Measurements from ENCODE around the gene MET.
"Not testable (repeated sequence)": the region's sequence is repeated elsewhere in the genome, so short reads cannot be mapped to it uniquely, and the experiment has no call there.

The MET gene

GRCh38 chr7:116728413-116728812 lies 56.4 kb downstream of the MET start:
- DNase-seq (ENCODE audit: low read depth) = no peak

GRCh38 chr7:116730097-116731022 lies 58.4 kb downstream of the MET start:
- DNase-seq (ENCODE audit: low read depth) = no peak

GRCh38 chr7:116731023-116731395 lies 59.0 kb downstream of the MET start:
- no peak for DNase-seq (ENCODE audit: low read depth)

GRCh38 chr7:116731445-116732335 lies 59.7 kb downstream of the MET start:
- no peak for DNase-seq (ENCODE audit: low read depth)

DNA sequence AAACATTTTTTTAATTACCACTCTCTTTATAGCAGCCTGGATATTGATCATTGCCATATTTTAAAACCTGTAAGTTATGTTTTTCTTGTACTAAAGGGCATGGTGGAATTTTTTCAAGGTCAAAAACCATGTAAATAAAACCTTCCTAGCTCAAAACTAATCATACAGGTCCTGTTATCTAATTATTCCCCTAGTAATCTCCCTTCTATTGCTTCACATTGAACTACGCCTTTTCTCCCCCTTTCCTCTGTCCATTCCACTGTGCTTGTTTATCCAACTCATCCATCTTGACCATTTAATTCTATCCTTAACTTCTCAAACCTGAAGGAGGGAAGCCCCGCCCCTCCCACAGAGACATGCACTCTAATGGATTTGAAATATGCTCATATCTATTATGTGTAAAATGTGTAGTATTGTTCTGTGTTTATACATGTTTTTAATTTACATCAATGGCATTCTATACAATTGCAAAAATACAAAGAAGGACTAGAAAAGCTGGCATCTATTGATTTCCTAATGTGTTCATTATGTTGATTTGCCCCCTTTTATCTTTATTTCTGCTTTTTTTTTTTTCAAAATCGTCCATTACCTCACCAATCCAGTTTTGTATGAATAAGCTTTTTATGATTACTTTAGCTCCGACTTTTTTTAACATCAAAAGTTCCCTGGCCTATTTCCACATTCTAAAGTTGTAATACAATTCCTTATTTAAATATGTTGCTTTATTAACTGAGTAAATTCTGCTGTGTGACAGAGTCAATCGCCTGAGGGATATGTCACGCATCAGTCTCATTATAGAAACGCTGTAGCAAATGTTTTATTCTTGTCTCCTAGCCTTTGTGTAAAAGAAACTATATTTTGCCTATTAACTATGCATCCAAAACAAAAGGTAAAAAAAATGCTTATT lies 61.0 kb downstream of the MET start:
- DNase-seq (ENCODE audit: low read depth) = no peak

GRCh38 chr7:116733924-116734580 lies 62.1 kb downstream of the MET start:
- no peak for DNase-seq (ENCODE audit: low read depth)

GRCh38 chr7:116734710-116735109 lies 62.7 kb downstream of the MET start:
- no peak for DNase-seq (ENCODE audit: low read depth)

- no peak for DNase-seq (ENCODE audit: low read depth)
Observed at GRCh38 chr7:116736927-116737715, 65.1 kb downstream of the MET start.

- DNase-seq (ENCODE audit: low read depth) = no peak
Observed at GRCh38 chr7:116738378-116738777, 66.4 kb downstream of the MET start.

DNA sequence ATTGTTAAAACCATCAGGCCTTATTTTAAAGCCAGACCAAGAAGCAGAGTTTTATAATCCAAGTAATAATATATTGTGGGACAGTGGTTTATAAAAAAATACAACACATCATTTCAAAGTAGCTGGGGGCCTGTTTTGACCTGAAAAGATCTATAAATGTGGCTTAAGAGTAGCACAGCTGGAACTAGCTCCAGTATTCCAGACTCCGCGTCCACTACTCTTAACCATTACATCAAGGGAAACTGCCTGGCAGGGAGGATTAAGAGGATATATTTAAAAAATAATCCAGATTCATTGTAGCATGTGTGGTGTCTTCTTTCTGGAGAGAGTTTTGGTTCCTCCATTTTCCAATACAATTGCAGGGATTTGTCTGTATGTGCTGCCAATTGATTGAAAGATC lies 67.3 kb downstream of the MET start:
- DNase-seq (ENCODE audit: low read depth) = no peak

- no peak for DNase-seq (ENCODE audit: low read depth)
Observed at GRCh38 chr7:116740231-116740630, 68.2 kb downstream of the MET start.

DNA sequence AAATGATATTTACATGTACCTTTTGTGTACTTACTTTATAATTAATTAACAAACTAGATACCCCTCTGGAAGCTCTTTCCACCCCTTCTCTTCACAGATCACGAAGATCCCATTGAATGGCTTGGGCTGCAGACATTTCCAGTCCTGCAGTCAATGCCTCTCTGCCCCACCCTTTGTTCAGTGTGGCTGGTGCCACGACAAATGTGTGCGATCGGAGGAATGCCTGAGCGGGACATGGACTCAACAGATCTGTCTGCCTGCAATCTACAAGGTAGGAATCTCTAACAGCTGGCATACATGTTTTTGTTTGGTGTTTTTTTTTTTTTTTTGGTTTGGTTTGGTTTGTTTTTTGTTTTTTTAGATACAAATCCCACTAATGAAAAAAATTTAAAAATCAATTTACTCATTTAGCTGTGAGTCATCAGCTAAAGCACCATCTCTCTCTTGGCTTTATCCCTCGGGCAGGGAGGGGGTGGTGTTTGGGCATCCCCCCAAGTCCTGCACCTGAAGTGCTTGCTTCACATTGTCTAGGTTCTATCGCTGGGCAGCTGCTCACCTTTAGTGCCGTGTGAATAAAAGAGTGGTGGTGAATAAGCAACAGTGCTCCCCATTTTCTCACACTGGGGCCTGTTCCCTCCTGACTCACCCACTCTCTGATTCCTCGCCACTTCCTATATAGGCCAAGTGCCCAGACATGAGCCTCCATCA lies 68.9 kb downstream of the MET start:
- DNase-seq (ENCODE audit: low read depth) = no peak

- no peak for DNase-seq (ENCODE audit: low read depth)
Observed at GRCh38 chr7:116741625-116742316, 69.8 kb downstream of the MET start.

GRCh38 chr7:116742641-116743040 lies 70.6 kb downstream of the MET start:
- DNase-seq (ENCODE audit: low read depth) = no peak

DNA sequence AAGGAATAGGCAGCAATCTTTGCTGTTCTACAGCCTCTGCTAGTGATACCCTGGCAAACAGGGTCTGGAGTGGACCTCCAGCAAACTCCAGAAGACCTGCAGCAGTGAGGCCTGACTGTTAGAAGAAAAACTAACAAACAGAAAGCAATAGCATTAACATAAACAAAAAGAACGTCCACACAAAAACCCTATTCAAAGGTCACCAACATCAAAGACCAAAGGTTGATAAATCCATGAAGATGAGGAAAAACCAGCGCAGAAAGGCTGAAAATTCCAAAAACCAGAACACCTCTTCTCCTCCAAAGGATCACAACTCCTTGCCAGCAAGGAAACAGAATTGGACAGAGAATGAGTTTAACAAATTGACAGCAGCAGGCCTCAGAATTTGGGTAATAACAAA lies 71.8 kb downstream of the MET start:
- not testable (repeated sequence) for DNase-seq (ENCODE audit: low read depth)

DNA sequence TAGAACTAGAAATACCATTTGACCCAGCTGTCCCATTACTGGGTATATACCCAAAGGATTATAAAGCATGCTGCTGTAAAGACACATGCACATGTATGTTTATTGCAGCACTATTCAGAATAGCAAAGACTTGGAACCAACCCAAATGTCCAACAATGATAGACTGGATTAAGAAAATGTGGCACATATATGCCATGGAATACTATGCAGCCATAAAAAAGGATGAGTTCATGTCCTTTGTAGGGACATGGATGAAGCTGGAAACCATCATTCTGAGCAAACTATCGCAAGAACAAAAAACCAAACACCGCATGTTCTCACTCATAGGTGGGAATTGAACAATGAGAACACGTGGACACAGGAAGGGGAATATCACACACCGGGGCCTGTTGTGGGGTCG lies 74.4 kb downstream of the MET start:
- DNase-seq (ENCODE audit: low read depth) = not testable (repeated sequence)

DNA sequence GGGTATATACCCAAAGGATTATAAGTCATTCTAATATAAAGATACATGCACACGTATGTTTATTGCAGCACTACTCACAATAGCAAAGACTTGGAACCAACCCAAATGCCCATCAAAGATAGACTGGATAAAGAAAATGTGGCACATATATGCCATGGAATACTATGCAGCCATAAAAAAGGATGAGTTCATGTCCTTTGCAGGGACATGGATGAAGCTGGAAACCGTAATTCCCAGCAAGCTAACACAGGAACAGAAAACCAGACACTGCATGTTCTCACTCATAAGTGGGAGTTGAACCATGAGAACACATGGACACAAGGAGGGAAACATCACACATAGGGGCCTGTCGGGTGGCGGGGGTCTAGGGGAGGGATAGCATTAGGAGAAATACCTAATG lies 79.1 kb downstream of the MET start:
- DNase-seq (ENCODE audit: low read depth) = not testable (repeated sequence)

DNA sequence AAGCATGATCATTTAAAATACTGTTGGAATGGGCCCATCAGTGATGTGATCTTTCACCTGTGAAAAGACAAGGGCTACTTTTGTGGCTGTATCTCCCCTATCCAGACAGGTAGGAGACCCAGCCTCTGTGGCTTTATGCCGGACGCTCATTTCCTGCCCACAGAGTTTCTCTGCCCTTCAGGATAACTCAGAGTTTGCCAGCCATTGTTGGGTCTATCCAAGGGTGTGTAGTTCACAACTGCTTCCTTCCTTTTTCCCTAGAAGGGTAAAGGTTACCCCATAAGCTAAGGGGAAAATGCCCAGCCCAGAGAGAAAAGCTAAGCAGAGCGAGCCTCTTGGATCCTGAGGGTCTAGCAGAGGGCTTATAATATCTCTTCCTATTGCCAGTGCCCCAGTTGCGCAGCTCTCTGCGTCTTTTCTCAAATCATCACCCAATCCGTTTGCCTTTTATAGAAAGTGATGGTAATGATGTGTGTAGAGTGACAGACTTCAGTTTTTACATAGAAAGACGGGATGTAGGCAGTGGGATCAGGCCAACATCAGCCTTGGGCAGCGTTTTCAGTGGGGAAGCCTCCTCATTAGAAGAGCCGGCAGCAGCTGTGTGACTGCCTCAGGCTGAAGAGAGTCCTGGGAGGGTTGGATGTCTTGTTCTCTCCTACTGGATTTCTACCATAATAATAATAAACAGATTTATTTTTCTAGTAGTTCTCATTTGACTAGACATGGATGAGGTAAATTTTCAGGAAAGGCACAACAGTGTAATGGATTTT lies 80.5 kb downstream of the MET start:
- DNase-seq (ENCODE audit: low read depth) = no peak

DNA sequence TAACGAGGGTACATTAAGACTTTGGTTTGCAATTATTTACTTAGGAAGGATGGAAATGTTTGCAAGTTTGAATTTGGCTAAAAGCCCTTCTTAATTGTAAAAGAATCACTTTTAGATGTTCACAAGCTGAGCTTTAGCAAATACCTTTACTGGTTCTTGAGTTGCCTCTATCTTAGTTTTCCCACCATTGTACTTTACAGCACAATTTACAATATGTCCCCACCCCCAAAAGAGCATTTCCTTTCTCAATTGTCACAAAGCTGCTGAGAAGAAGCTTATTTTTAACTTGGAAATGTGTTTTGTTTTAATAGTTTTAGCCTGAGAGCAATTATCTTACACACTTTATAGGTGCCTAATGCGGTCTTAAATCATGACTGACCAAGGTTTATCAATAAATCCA lies 81.1 kb downstream of the MET start:
- no peak for DNase-seq (ENCODE audit: low read depth)

All from activated T-cell treated with anti-CD3 and anti-CD28 coated beads for 24 hours (primary cell).